ENCODE measurements around the gene KCNH4.

KCNH4 gene

DNA sequence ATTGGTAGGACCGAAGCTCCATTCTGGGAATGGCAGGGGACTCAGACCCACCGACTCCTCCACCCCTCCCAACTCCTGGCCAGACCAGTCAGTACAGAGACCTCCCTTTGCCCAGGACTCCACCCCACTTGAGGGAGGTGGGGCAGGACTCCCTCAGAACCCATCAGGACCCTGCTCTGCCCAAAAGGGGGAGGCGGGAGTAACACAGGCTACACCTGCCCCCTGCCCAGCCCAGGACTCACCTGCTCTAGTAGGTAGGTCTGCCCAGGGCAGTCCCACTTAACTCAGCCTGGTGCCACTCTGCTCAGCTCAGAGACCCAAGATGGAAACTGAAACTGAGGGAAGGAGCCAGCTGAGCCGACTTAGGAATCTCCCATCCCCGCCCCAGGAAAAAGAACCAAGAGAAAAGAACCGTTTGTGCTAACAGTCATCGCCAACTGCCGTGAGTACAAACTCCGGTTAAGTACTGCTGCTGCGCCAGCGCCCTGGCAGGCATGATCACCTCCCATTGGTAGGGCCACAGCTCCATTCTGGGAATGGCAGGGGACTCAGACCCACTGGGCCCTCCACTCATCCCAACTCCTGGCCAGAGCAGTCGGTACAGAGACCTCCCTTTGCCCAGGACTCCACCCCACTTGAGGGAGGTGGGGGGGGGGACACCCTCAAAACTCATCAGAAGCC lies 68.9 kb downstream of the KCNH4 start:
- H3K4me1 ChIP-seq (ENCODE audit: control insufficient read depth in 1 of 2, insufficient read depth in 2 of 2, low read length in 2 of 2) = peaks cover 24 to 34% of the 10 kb centered on the region in 2 donors
- H3K4me3 ChIP-seq (ENCODE audit: low read depth in 1 of 2, low read length in 2 of 2) = peak overlapping the region; percentile 65 to 77
- H3K27me3 ChIP-seq (ENCODE audit: control insufficient read depth in 1 of 2, insufficient read depth in 2 of 2, low read length in 2 of 2) = no peaks in the 10 kb centered on the region
- no peaks in the 10 kb centered on the region for H3K9me3 ChIP-seq (ENCODE audit: control insufficient read depth in 1 of 2, low read length in 2 of 2)
- H3K27ac ChIP-seq (ENCODE audit: low read depth, low read length) = peak overlapping the region; percentile 76
- peaks cover 3 to 21% of the 10 kb centered on the region in 2 donors for H3K36me3 ChIP-seq (ENCODE audit: control insufficient read depth in 1 of 2, insufficient read depth in 2 of 2, low read length in 2 of 2)
- peak overlapping the region; percentile 76 to 89 for H3K9ac ChIP-seq (ENCODE audit: low read depth in 1 of 2, low read length in 2 of 2)

DNA sequence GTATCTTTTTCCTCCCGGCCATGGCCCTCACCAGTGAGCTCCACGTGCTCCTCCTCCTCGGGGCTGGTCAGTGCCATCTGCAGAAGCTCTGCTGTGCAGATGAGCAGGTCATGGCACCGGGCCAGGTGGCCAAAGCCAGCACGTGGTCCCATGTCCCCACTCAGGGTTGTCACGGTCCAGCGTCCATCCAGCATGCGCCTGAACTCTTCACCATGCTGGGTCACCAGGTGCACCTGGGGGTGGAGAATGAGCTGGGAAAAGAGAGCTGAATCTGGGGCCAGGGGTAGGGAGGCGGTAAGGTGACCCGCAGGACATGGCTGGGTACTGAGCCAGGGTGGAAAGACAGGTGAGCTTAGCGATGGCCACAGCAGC lies 69.7 kb downstream of the KCNH4 start:
- Histone ChIP-seq H3K27me3 (ENCODE audit: control insufficient read depth in 1 of 2, insufficient read depth in 2 of 2, low read length in 2 of 2) (no peaks in the 10 kb centered on the region), H3K27ac (ENCODE audit: low read depth, low read length) (no peak overlapping the region), H3K9ac (ENCODE audit: low read depth in 1 of 2, low read length in 2 of 2) (peak overlapping the region in 1 of 2 donors; percentile 89), H3K4me3 (ENCODE audit: low read depth in 1 of 2, low read length in 2 of 2) (peak overlapping the region in 1 of 2 donors; percentile 77), H3K9me3 (ENCODE audit: control insufficient read depth in 1 of 2, low read length in 2 of 2) (no peaks in the 10 kb centered on the region), H3K36me3 (ENCODE audit: control insufficient read depth in 1 of 2, insufficient read depth in 2 of 2, low read length in 2 of 2) (peaks cover 3 to 21% of the 10 kb centered on the region in 2 donors), H3K4me1 (ENCODE audit: control insufficient read depth in 1 of 2, insufficient read depth in 2 of 2, low read length in 2 of 2) (peaks cover 24 to 32% of the 10 kb centered on the region in 2 donors)

DNA sequence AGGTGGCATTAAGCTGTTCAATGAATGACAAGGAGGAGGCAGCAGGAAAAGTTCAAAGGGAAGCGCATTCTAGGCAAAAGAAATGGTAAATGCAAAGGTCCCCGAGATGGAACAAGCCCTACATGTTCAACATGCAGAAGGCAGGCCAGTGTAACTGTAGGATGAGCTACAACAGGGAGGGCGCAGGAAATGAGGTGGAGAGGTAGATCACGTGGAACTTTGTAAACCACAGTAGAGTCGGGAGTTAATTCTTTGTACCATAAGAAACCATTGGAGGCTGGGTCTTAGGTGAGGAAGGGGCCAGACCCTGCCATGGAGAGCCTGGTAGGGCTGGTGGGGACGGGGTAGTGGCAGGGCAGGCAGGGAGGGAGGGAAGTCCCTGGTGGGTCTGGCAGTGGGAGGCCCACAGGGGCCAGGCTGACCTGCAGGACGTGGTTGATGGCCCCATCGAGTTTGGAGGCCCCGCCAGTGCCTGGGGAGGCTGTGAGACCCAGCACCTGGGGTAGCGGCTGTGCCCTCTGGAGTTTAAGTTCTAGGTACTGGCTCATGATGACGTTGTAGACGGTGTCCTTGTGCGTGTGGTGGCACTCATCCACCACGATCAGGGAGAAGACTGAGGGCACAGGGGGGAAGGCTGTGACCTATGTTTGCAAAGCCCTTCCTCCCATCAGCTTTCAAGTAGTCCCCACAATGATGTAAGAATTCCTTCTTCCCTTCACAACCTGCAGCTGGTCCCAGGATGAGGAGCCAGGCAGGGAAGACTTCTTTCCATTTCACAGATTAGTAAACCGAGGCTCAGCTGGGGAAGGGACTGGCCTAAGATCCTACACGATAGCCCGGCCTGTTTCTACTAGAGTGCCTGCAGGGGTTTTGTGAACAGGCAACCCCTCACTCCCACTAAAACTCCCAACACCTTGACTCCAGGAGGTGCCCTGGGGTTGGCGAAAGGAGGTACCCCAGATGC lies 70.4 kb downstream of the KCNH4 start:
- Histone ChIP-seq H3K27ac (ENCODE audit: low read depth, low read length) (no peak overlapping the region), H3K36me3 (ENCODE audit: control insufficient read depth in 1 of 2, insufficient read depth in 2 of 2, low read length in 2 of 2) (peaks cover 3 to 22% of the 10 kb centered on the region in 2 donors), H3K4me1 (ENCODE audit: control insufficient read depth in 1 of 2, insufficient read depth in 2 of 2, low read length in 2 of 2) (peaks cover 24 to 29% of the 10 kb centered on the region in 2 donors), H3K9ac (ENCODE audit: low read depth in 1 of 2, low read length in 2 of 2) (no peak overlapping the region), H3K27me3 (ENCODE audit: control insufficient read depth in 1 of 2, insufficient read depth in 2 of 2, low read length in 2 of 2) (no peaks in the 10 kb centered on the region), H3K4me3 (ENCODE audit: low read depth in 1 of 2, low read length in 2 of 2) (peak overlapping the region in 1 of 2 donors; percentile 77), H3K9me3 (ENCODE audit: control insufficient read depth in 1 of 2, low read length in 2 of 2) (no peaks in the 10 kb centered on the region)

DNA sequence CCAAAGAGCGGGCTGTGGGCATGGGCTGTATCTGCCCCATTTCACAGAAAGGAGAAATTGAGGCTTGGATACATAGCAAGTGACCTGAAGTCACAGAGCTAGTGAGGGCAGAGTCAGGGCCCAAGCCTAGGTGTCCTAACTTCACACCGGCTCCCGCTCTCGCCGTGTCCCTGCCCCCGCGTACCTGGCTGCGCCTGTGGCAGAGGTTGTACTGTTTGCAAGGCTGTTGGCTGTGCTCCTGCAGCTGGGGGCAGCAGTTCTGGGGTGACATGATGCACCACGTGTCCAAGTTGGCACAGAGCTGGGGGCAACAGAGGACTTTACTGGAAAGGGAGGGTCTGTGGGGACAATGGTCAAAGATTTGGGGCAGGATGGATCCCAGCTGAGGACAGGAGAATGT lies 71.9 kb downstream of the KCNH4 start:
- Histone ChIP-seq H3K4me3 (ENCODE audit: low read depth in 1 of 2, low read length in 2 of 2) (no peak overlapping the region), H3K9me3 (ENCODE audit: control insufficient read depth in 1 of 2, low read length in 2 of 2) (no peaks in the 10 kb centered on the region), H3K4me1 (ENCODE audit: control insufficient read depth in 1 of 2, insufficient read depth in 2 of 2, low read length in 2 of 2) (peaks cover 24 to 26% of the 10 kb centered on the region in 2 donors), H3K9ac (ENCODE audit: low read depth in 1 of 2, low read length in 2 of 2) (no peak overlapping the region), H3K36me3 (ENCODE audit: control insufficient read depth in 1 of 2, insufficient read depth in 2 of 2, low read length in 2 of 2) (peaks cover 3 to 17% of the 10 kb centered on the region in 2 donors), H3K27me3 (ENCODE audit: control insufficient read depth in 1 of 2, insufficient read depth in 2 of 2, low read length in 2 of 2) (no peaks in the 10 kb centered on the region), H3K27ac (ENCODE audit: low read depth, low read length) (no peak overlapping the region)

DNA sequence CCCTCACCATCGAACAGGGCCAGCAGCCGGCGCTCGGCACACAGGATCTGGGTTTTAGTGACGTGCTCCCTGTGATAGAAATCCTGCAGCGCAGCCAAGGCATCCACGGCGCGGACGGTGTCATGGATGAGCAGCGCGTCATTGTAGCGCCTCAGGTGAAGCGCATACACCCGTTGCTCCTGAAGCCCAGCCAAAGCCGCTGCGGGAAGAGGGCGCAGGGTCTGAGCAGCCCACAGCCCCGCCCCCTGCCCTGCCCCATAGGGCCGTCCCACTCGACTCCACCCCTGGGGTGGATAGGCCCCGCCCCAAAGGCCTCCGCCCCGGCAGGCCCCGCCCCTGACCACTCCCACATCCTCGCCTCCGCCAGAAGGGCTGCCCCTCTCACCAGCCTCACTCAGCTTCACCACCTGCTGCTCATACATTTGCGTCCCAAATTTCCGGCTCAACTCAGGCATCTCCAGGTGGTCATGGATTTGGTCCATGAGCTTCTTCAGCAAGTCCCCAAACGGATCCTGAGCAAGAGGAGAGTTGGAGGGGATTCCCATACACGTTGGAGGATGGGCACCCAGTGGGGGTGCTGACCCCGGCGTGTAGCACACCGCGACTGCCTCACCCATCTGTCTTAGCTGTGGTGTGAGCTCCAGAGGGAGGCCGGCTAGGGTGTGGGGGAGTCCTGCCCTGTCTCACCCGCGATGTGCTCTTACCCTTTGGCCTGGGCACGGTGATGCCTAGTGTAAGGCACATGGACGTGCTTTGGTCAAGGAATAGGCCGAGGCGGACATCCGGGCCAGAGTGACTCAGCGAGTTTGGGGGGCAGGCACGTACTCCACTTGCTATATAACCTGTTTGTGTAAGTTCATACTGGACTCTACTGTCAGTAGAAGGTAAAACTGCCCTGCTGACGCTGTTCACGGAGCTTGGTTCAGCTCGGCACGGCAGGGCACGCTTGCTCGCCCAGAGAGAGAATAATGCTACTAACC lies 73.1 kb downstream of the KCNH4 start:
- Histone ChIP-seq H3K36me3 (ENCODE audit: control insufficient read depth in 1 of 2, insufficient read depth in 2 of 2, low read length in 2 of 2) (peaks cover 3 to 24% of the 10 kb centered on the region in 2 donors), H3K9ac (ENCODE audit: low read depth in 1 of 2, low read length in 2 of 2) (no peak overlapping the region), H3K27me3 (ENCODE audit: control insufficient read depth in 1 of 2, insufficient read depth in 2 of 2, low read length in 2 of 2) (no peaks in the 10 kb centered on the region), H3K4me1 (ENCODE audit: control insufficient read depth in 1 of 2, insufficient read depth in 2 of 2, low read length in 2 of 2) (peaks cover 19 to 20% of the 10 kb centered on the region in 2 donors), H3K4me3 (ENCODE audit: low read depth in 1 of 2, low read length in 2 of 2) (peak overlapping the region; percentile 43 to 47), H3K9me3 (ENCODE audit: control insufficient read depth in 1 of 2, low read length in 2 of 2) (no peaks in the 10 kb centered on the region), H3K27ac (ENCODE audit: low read depth, low read length) (no peak overlapping the region)

DNA sequence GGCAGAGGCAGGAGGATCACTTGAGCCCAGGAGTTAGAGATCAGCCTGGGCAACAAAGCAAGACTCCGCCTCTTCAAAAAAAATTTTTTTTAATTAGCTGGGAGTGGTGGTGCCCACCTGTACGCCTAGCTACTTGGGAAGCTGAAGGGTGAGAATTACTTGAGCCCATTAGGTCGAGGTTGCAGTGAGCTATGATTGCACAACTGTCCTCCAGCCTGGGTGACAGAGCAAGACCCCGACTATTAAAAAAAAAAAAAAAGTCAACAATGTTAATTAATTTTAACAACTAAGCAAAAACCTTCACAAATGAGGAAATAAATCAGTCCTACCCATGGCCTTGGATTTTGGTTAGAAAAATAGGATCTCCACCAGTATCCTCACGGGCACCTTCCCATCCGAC lies 73.8 kb downstream of the KCNH4 start:
- H3K4me3 ChIP-seq (ENCODE audit: low read depth in 1 of 2, low read length in 2 of 2) = peak overlapping the region in 1 of 2 donors; percentile 47

More for the DNA sequence above, 73.8 kb downstream of the KCNH4 start:
- Histone ChIP-seq H3K9ac (ENCODE audit: low read depth in 1 of 2, low read length in 2 of 2) (no peak overlapping the region), H3K36me3 (ENCODE audit: control insufficient read depth in 1 of 2, insufficient read depth in 2 of 2, low read length in 2 of 2) (peaks cover 3 to 24% of the 10 kb centered on the region in 2 donors), H3K27me3 (ENCODE audit: control insufficient read depth in 1 of 2, insufficient read depth in 2 of 2, low read length in 2 of 2) (no peaks in the 10 kb centered on the region), H3K27ac (ENCODE audit: low read depth, low read length) (no peak overlapping the region), H3K4me1 (ENCODE audit: control insufficient read depth in 1 of 2, insufficient read depth in 2 of 2, low read length in 2 of 2) (peaks cover 14 to 16% of the 10 kb centered on the region in 2 donors), H3K9me3 (ENCODE audit: control insufficient read depth in 1 of 2, low read length in 2 of 2) (no peaks in the 10 kb centered on the region)

All from duodenal mucosa (tissue), 2 donors.